Stimulated activated naive B cell treated with anti-CD40 and anti-IgM and Interleukin-4, amounts not matched to agents 10 μg/mL and 1 μg/mL and 100 μg/mL, for 72 hours (primary cell): ENCODE data around the gene TUBA1B.
A peak's percentile ranks its signal among the peaks of the same experiment; 100 is the strongest.
"Not testable (repeated sequence)": the region's sequence is repeated elsewhere in the genome, so short reads cannot be mapped to it uniquely, and the experiment has no call there.

ENCODE experiments used
- ATAC-seq, 2 donors: fragments of 150-1000 bp; cut with Tn5 transposase; replicated peaks; 2 replicates each; pipeline ENCODE4 v1.10.0; 2021; ENCODE audit warnings: moderate library complexity in 1 of 2
- DNase-seq: peaks from one replicate; pipeline ENCODE4 v3.0.0; 2021
- H3K27ac Mint-ChIP-seq: one replicate; pipeline ENCODE4 v1.8.0; 2022; ENCODE audit warnings: mild to moderate bottlenecking, mixed read lengths
- H3K27me3 Mint-ChIP-seq, 2 donors: one replicate each; pipeline ENCODE4 v1.8.0; 2022; ENCODE audit warnings: mixed read lengths in 2 of 2
- H3K36me3 Mint-ChIP-seq, 2 donors: one replicate each; pipeline ENCODE4 v1.8.0; 2022; ENCODE audit warnings: mixed read lengths in 2 of 2, mild to moderate bottlenecking in 1 of 2
- H3K4me1 Mint-ChIP-seq, 2 donors: one replicate each; pipeline ENCODE4 v1.8.0; 2022; ENCODE audit warnings: mixed read lengths in 2 of 2, mild to moderate bottlenecking in 1 of 2
- H3K4me3 Mint-ChIP-seq, 2 donors: one replicate each; pipeline ENCODE4 v1.8.0; 2022; ENCODE audit warnings: mild to moderate bottlenecking in 2 of 2, mixed read lengths in 2 of 2, moderate library complexity in 1 of 2
- H3K9me3 Mint-ChIP-seq, 2 donors: one replicate each; pipeline ENCODE4 v1.8.0; 2022; ENCODE audit warnings: mixed read lengths in 2 of 2, mild to moderate bottlenecking in 1 of 2

The TUBA1B gene

GRCh38 chr12:49131051-49131893 is at the start of gene TUBA1B:
TSS of gene TUBA1B (minus strand) at chr12:49131395. CDS start at chr12:49131300, 95 bp downstream.
- ATAC-seq (peak; percentile 77 to 84), DNase-seq (peak; percentile 87)
- Mint-ChIP-seq H3K27ac (peak within 1 kb of the TSS; percentile 100), H3K4me1 (peaks cover 26 to 61% of the 10 kb centered on the region in 2 donors), H3K4me3 (peak within 1 kb of the TSS; percentile 84 to 99), H3K27me3 (no peaks in the 10 kb centered on the region), H3K9me3 (no peaks in the 10 kb centered on the region), H3K36me3 (peaks cover 36 to 44% of the 10 kb centered on the region in 2 donors)

GRCh38 chr12:49174218-49174617 is 43.0 kb upstream of the TUBA1B start:
- Mint-ChIP-seq H3K4me3 (no peak overlapping the region), H3K27ac (no peak overlapping the region), H3K4me1 (peaks cover 4 to 9% of the 10 kb centered on the region in 2 donors), H3K36me3 (peaks cover 0 to 2% of the 10 kb centered on the region in 2 donors), H3K9me3 (peaks cover 0 to 3% of the 10 kb centered on the region in 2 donors), H3K27me3 (no peaks in the 10 kb centered on the region)
- DNase-seq (no peak), ATAC-seq (no peak)

GRCh38 chr12:49170924-49171323 is 39.7 kb upstream of the TUBA1B start:
- H3K27ac Mint-ChIP-seq, result no peak overlapping the region
- no peak for ATAC-seq

GRCh38 chr12:49165114-49165513 is 33.9 kb upstream of the TUBA1B start:
- no peak overlapping the region for H3K27ac Mint-ChIP-seq
- H3K9me3 Mint-ChIP-seq, result no peaks in the 10 kb centered on the region
- DNase-seq (no peak), ATAC-seq (no peak)
- H3K36me3 Mint-ChIP-seq, result no peaks in the 10 kb centered on the region
- H3K4me1 Mint-ChIP-seq, result peaks cover 13 to 19% of the 10 kb centered on the region in 2 donors
- H3K4me3 Mint-ChIP-seq, result no peak overlapping the region
- no peaks in the 10 kb centered on the region for H3K27me3 Mint-ChIP-seq

More at GRCh38 chr12:49170924-49171323, 39.7 kb upstream of the TUBA1B start:
- Mint-ChIP-seq H3K27me3 (no peaks in the 10 kb centered on the region), H3K4me3 (no peak overlapping the region), H3K4me1 (peaks cover 0 to 2% of the 10 kb centered on the region in 2 donors), H3K9me3 (no peaks in the 10 kb centered on the region), H3K36me3 (no peaks in the 10 kb centered on the region)
- DNase-seq, result no peak

- peaks cover 17 to 27% of the 10 kb centered on the region in 2 donors for H3K4me1 Mint-ChIP-seq
- DNase-seq, H3K36me3 Mint-ChIP-seq, H3K9me3 Mint-ChIP-seq, H3K27me3 Mint-ChIP-seq, H3K4me3 Mint-ChIP-seq: not testable (repeated sequence)
- peak overlapping the region; percentile 20 for H3K27ac Mint-ChIP-seq
- peak in 1 of 2 donors; percentile 4 for ATAC-seq
Observed at GRCh38 chr12:49161901-49162300, 30.7 kb upstream of the TUBA1B start.

- Mint-ChIP-seq H3K4me1 (peaks cover 15 to 27% of the 10 kb centered on the region in 2 donors), H3K27ac (peak overlapping the region; percentile 93), H3K4me3 (peak overlapping the region; percentile 60 to 69), H3K27me3 (no peaks in the 10 kb centered on the region), H3K36me3 (no peaks in the 10 kb centered on the region), H3K9me3 (no peaks in the 10 kb centered on the region)
- ATAC-seq (peak; percentile 69 to 71), DNase-seq (no peak)
Observed at GRCh38 chr12:49161092-49161795, 30.0 kb upstream of the TUBA1B start.

- peak overlapping the region; percentile 77 for H3K27ac Mint-ChIP-seq
- H3K9me3 Mint-ChIP-seq, result no peaks in the 10 kb centered on the region
- ATAC-seq, result peak; percentile 59 to 64
- H3K36me3 Mint-ChIP-seq, result no peaks in the 10 kb centered on the region
- H3K4me3 Mint-ChIP-seq, result peak overlapping the region; percentile 37 to 69
- no peak for DNase-seq
- peaks cover 15 to 27% of the 10 kb centered on the region in 2 donors for H3K4me1 Mint-ChIP-seq
- no peaks in the 10 kb centered on the region for H3K27me3 Mint-ChIP-seq
Observed at GRCh38 chr12:49160399-49160798, 29.2 kb upstream of the TUBA1B start.

GRCh38 chr12:49154221-49154620 is 23.0 kb upstream of the TUBA1B start:
- Mint-ChIP-seq H3K9me3 (no peaks in the 10 kb centered on the region), H3K36me3 (peaks cover 0 to 4% of the 10 kb centered on the region in 2 donors), H3K27ac (no peak overlapping the region), H3K27me3 (no peaks in the 10 kb centered on the region), H3K4me1 (peaks cover 4 to 8% of the 10 kb centered on the region in 2 donors), H3K4me3 (no peak overlapping the region)
- ATAC-seq, result no peak
- no peak for DNase-seq

GRCh38 chr12:49147384-49147783 is 16.2 kb upstream of the TUBA1B start:
- ATAC-seq (no peak), DNase-seq (no peak)
- Mint-ChIP-seq H3K36me3 (peaks cover 2 to 10% of the 10 kb centered on the region in 2 donors), H3K27ac (no peak overlapping the region), H3K4me1 (peaks cover 4 to 8% of the 10 kb centered on the region in 2 donors), H3K27me3 (no peaks in the 10 kb centered on the region), H3K4me3 (no peak overlapping the region), H3K9me3 (no peaks in the 10 kb centered on the region)

GRCh38 chr12:49146406-49146805 is 15.2 kb upstream of the TUBA1B start:
- Mint-ChIP-seq H3K9me3 (no peaks in the 10 kb centered on the region), H3K27ac (no peak overlapping the region), H3K4me1 (peaks cover 4 to 8% of the 10 kb centered on the region in 2 donors), H3K36me3 (peaks cover 4 to 10% of the 10 kb centered on the region in 2 donors), H3K4me3 (no peak overlapping the region), H3K27me3 (no peaks in the 10 kb centered on the region)
- DNase-seq, result no peak
- no peak for ATAC-seq

- DNase-seq (no peak), ATAC-seq (no peak)
- no peaks in the 10 kb centered on the region for H3K27me3 Mint-ChIP-seq
- H3K27ac Mint-ChIP-seq, result no peak overlapping the region
- peaks cover 4 to 10% of the 10 kb centered on the region in 2 donors for H3K36me3 Mint-ChIP-seq
- H3K4me3 Mint-ChIP-seq, result no peak overlapping the region
- peaks cover 3 to 4% of the 10 kb centered on the region in 2 donors for H3K4me1 Mint-ChIP-seq
- no peaks in the 10 kb centered on the region for H3K9me3 Mint-ChIP-seq
Observed at GRCh38 chr12:49144384-49144783, 13.2 kb upstream of the TUBA1B start.

GRCh38 chr12:49138999-49139398 is 7.8 kb upstream of the TUBA1B start:
- no peaks in the 10 kb centered on the region for H3K27me3 Mint-ChIP-seq
- peak overlapping the region; percentile 25 for H3K27ac Mint-ChIP-seq
- H3K4me1 Mint-ChIP-seq, result peaks cover 6 to 12% of the 10 kb centered on the region in 2 donors
- DNase-seq (no peak), ATAC-seq (no peak)
- peaks cover 1 to 10% of the 10 kb centered on the region in 2 donors for H3K36me3 Mint-ChIP-seq
- H3K4me3 Mint-ChIP-seq, result no peak overlapping the region
- H3K9me3 Mint-ChIP-seq, result no peaks in the 10 kb centered on the region

GRCh38 chr12:49138587-49138986 is 7.4 kb upstream of the TUBA1B start:
- Mint-ChIP-seq H3K36me3 (peaks cover 1 to 10% of the 10 kb centered on the region in 2 donors), H3K27me3 (no peaks in the 10 kb centered on the region), H3K27ac (peak overlapping the region; percentile 33), H3K9me3 (no peaks in the 10 kb centered on the region), H3K4me1 (peaks cover 6 to 16% of the 10 kb centered on the region in 2 donors), H3K4me3 (no peak overlapping the region)
- ATAC-seq (no peak), DNase-seq (no peak)

GRCh38 chr12:49137476-49137875 is 6.3 kb upstream of the TUBA1B start:
- Mint-ChIP-seq H3K27ac (no peak overlapping the region), H3K4me3 (no peak overlapping the region), H3K9me3 (no peaks in the 10 kb centered on the region), H3K27me3 (no peaks in the 10 kb centered on the region), H3K36me3 (peaks cover 1 to 10% of the 10 kb centered on the region in 2 donors), H3K4me1 (peaks cover 7 to 22% of the 10 kb centered on the region in 2 donors)
- ATAC-seq (no peak), DNase-seq (no peak)
